ENCODE data around the gene LRRC47. TPM values are rescaled to one million over a fixed set of nuclear protein-coding genes. Genes with fewer than 3 reads are reported as not detected.

Gene LRRC47
- total and polyA plus RNA-seq, 2 of the 13 experiments (the other 11 are each of a cell fraction or from before 2014, with no cell fraction given): 18.3 to 52.5 TPM

DNA sequence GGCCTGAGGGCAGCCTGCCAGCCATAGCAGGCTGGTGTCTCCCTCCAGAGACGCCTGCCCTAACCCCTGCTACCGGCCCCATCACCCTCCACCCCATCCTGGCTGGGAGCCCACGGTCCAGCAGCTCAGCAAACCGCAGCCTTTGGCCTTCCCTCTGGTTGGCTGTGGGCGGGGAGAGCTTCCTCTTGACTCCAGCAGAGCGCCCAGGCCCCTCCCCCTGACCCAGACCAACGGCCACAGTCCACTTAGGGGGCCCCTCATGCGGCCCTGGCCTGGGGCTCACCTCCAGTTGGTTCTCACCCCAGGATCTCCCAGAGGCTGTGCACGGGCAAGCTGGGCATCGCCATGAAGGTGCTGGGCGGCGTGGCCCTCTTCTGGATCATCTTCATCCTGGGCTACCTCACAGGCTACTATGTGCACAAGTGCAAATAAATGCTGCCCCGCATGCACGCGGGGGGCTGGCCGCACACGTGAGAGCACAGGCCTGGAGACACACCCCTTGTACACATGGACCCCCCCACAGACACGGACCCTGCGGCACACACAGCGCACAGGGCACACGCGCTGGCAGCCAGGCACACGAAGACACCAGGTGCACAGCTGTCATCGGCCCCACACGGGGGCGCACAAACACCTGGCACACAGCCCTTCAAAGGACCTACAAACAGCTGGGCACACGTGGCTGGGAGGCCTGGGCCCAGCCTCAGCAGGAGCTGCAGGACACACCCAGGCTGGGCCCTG, 20.6 kb downstream of the LRRC47 start (continued):
- TF ChIP-seq, protein P1, sequence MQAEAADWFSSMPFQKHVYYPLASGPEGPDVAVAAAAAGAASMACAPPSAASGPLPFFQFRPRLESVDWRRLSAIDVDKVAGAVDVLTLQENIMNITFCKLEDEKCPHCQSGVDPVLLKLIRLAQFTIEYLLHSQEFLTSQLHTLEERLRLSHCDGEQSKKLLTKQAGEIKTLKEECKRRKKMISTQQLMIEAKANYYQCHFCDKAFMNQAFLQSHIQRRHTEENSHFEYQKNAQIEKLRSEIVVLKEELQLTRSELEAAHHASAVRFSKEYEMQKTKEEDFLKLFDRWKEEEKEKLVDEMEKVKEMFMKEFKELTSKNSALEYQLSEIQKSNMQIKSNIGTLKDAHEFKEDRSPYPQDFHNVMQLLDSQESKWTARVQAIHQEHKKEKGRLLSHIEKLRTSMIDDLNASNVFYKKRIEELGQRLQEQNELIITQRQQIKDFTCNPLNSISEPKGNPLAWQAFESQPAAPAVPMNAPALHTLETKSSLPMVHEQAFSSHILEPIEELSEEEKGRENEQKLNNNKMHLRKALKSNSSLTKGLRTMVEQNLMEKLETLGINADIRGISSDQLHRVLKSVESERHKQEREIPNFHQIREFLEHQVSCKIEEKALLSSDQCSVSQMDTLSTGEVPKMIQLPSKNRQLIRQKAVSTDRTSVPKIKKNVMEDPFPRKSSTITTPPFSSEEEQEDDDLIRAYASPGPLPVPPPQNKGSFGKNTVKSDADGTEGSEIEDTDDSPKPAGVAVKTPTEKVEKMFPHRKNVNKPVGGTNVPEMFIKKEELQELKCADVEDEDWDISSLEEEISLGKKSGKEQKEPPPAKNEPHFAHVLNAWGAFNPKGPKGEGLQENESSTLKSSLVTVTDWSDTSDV (CRISPR knock-in tag; IDR thresholded peaks at IDR 0.05): no peak
- TF ChIP-seq YY1 (IDR thresholded peaks at IDR 0.05; ENCODE audit: insufficient read depth, insufficient replicate concordance, low read depth, low read length) (peak; percentile 49), ZNF20 (CRISPR knock-in tag; IDR thresholded peaks at IDR 0.05) (no peak), ZNF317 (CRISPR knock-in tag; IDR thresholded peaks at IDR 0.05) (no peak; the same call in none of the 2 replicates), CSRNP2 (CRISPR knock-in tag; conservative IDR thresholded peaks at IDR 0.05; ENCODE audit: low read depth) (no peak), U2AF2 (IDR thresholded peaks at IDR 0.05; ENCODE audit: low read depth, low read length) (no peak; the same call in 1 of the 2 replicates), ZNF577 (CRISPR knock-in tag; IDR thresholded peaks at IDR 0.05; ENCODE audit: borderline replicate concordance, low read depth) (no peak), RAD21 (CRISPR knock-in tag; IDR thresholded peaks at IDR 0.05) (peak; percentile 80), CENPT (CRISPR knock-in tag; IDR thresholded peaks at IDR 0.05; ENCODE audit: low read depth) (no peak), XBP1 (CRISPR knock-in tag; IDR thresholded peaks at IDR 0.05) (peak; percentile 51; the same call in 1 of the 2 replicates), FOXO1 (CRISPR knock-in tag; IDR thresholded peaks at IDR 0.05) (peak; percentile 74), MZF1 (CRISPR knock-in tag; IDR thresholded peaks at IDR 0.05; ENCODE audit: borderline replicate concordance) (peak; percentile 77; the same call in 1 of the 2 replicates), SP2 (CRISPR knock-in tag; IDR thresholded peaks at IDR 0.05) (no peak), ZNF780A (CRISPR knock-in tag; IDR thresholded peaks at IDR 0.05) (no peak), CHD2 (IDR thresholded peaks at IDR 0.05; ENCODE audit: low read depth, low read length) (no peak), ZSCAN25 (CRISPR knock-in tag; IDR thresholded peaks at IDR 0.05) (peak; percentile 69; the same call in 1 of the 2 replicates), KMT2B (CRISPR knock-in tag; IDR thresholded peaks at IDR 0.05) (peak; percentile 42; the same call in 1 of the 2 replicates), DNMT3B (CRISPR knock-in tag; conservative IDR thresholded peaks at IDR 0.05) (no peak), HNRNPK (IDR thresholded peaks at IDR 0.05; ENCODE audit: low read depth, low read length, poor library complexity, severe bottlenecking) (peak; percentile 85), ZNF256 (CRISPR knock-in tag; conservative IDR thresholded peaks at IDR 0.05) (no peak; the same call in 1 of the 2 replicates), TAF15 (IDR thresholded peaks at IDR 0.05; ENCODE audit: low read depth, low read length, poor library complexity, severe bottlenecking) (peak; percentile 61), ZNF205 (CRISPR knock-in tag; IDR thresholded peaks at IDR 0.05) (no peak), RELA (CRISPR knock-in tag; IDR thresholded peaks at IDR 0.05) (no peak), PHF20 (CRISPR knock-in tag; IDR thresholded peaks at IDR 0.05) (no peak; the same call in 1 of the 2 replicates), ZSCAN29 (CRISPR knock-in tag; conservative IDR thresholded peaks at IDR 0.05) (no peak; the same call in 1 of the 2 replicates)
- TF ChIP-seq, protein P2, sequence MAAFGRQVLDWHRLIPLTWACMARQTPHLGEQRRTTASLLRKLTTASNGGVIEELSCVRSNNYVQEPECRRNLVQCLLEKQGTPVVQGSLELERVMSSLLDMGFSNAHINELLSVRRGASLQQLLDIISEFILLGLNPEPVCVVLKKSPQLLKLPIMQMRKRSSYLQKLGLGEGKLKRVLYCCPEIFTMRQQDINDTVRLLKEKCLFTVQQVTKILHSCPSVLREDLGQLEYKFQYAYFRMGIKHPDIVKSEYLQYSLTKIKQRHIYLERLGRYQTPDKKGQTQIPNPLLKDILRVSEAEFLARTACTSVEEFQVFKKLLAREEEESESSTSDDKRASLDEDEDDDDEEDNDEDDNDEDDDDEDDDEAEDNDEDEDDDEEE (CRISPR knock-in tag; IDR thresholded peaks at IDR 0.05): no peak
